HG03025 (cell line): ENCODE results near the gene SMG1.
"Not testable (repeated sequence)": the region's sequence is repeated elsewhere in the genome, so short reads cannot be mapped to it uniquely, and the experiment has no call there.

Source experiments
- ATAC-seq: cut with Tn5 transposase; IDR thresholded peaks from one replicate; pipeline ENCODE4 v1.9.1; 2021; ENCODE audit warnings: mild to moderate bottlenecking, moderate library complexity; ENCODE audit not compliant: unreplicated experiment, low FRiP score

Gene SMG1

DNA sequence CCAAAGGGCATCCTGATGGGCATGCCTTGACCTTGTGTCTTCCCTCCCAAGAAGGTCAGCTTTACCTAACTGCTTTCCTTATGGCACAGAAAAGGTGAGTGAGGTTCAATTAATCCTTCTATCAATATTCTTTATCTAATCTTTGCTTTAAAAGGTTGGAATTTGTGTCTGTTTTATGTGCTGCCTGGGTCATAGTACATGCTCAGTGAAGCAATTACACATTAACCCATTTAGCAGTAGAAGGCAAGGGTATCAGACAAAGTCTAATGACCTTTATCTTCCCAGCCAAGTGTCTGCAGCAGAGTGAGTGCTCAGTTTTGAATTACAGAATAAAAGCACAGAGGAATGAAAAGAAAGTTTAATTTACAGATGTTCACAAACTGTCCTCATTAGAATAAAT is 63.3 kb downstream of the SMG1 start:
- ATAC-seq: not testable (repeated sequence)

DNA sequence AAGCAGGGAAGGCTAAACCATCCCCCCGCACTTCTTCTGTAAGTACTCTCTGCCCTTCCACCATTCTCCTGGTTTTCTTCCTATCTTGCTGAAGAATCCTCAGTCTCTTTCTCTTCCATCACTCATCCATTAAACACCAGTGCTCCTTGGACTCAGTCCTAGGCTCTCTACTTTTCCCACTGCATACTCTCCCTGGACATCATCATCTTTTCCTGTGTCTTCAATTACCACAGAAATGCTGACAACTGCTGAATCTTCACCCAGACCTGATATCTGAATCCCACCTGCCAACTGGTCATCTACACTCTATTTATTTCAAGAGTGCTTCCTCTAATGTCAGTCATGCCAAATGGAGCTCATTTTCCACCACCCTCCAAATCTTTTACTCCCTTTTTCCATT is 71.0 kb downstream of the SMG1 start:
- ATAC-seq: no peak

- no peak for ATAC-seq
These were observed 72.5 kb downstream of the SMG1 start for GRCh38 chr16:18853694-18854093.

DNA sequence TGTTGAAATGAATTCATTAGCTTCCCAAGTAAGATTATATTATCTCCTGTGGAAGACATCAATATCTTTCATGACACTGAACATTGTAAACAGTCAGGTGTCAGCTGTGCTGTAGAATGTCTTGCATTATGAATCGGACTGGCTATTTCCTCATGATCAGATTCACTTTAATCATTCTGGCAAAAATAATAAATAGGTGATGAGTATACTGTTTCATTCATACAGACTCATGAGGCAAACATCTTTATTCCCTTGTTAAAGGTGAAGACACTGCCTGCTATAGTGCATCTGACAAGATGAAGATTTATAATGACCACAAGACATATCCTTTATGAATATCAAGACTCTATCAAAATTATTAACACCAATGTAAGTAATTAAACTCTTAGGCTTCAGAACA is 73.6 kb downstream of the SMG1 start:
- ATAC-seq: no peak

DNA sequence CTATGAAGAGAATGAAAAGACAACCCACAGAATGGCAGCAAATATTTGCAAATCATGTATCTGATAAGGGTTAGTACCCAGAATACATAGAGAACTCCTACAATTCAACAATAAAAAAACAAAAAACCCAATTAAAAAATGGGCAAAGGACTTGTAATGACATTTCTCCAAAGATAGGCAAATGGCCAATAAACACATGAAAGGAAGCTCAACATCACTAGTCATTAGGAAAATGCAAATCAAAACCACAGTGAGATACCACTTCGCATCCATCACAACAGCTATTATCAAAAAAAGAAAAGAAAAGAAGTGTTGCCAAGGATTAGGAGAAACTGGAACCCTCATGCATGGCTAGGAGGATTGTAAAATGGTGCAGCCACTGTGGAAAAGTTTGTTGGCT is 79.8 kb downstream of the SMG1 start:
- ATAC-seq: no peak

- no peak for ATAC-seq
These were observed 83.6 kb downstream of the SMG1 start for GRCh38 chr16:18842565-18842964.

DNA sequence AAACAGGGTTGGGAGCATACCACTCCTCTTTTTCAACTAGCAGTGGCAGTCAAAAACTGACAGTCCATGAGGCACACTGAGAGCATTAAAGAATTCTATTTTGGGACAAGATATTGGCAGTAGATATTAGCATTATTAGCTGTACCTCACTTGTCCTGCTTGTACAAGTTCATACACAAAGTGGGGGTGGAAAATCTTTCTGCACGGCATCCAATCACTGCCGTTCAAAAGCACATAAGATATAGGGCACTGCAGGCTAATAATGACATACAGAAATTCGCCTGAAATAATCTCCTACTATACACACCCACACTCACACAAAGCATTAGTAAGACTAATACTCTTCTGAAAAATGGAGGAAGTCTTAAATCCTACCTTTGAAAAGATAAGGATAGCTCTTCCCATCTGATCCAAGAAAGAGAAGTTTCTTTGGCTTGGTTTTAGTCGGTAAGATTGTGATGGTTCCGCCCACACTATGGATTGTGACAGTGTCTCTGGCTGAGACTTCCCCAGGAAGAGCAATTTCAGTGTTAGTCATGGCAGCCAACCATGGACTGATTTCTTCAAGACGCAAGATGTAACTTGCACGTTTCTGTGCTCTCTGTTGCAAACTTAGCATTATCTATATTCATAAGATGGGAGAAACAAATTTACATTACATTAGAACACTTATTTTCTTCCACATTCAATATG is 84.2 kb downstream of the SMG1 start:
- ATAC-seq: no peak

DNA sequence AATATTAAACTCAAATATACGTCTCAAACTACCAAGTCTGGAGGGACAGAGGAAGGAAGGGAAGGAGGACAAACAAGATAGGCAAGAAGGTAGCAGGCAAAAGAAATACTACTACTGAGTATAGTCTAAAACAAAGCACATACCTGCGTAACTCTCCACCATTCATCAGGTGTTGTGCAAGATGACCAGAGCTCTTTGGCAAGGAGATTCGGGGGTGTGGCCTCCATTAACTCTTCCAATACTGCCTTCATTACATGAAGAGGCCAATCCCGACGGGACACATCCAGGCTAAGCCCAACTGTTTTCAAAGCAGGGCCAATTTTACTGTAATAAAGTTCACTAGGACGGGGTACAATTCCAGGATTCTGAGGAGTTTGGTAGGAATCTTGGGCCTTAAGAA is 86.7 kb downstream of the SMG1 start:
- ATAC-seq: no peak

- ATAC-seq: no peak
These were observed 89.5 kb downstream of the SMG1 start for GRCh38 chr16:18836702-18837101.

- ATAC-seq: no peak
These were observed 91.3 kb downstream of the SMG1 start for GRCh38 chr16:18834864-18835263.

DNA sequence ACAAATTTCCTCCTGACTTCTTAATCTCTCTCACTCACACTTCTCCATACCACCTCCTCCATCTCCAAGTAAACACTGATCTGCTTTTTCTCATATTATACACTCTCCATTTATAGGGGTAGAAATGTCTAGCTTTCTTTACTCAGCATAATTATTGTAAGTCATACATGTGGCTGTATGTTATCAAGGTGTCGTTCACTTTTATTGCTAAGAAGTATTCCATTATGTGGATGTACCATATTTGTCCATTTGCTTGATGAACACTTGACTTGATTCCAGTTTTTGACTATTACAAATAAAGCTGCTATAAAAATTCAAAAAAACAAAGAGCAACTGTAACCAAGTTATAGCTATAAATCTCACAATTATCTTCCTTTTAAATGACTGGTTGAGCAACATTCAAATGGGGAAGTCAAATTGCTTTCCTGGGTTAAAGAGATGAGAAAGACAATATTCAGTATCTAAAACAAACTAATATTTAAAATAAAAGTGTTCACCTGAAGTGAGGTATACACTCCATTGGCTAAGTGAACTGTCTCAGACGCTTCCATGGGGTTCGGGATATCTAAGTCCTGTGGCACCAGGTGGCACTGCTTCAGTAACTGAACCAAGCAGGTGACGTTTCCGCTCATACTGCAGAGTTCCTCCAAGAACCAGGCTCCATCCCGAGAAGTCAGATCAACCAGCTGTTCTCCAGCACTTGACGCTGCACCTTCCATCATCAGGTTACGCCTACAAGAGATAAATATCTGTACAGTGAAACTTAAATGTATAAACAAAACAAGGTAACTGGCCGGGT is 92.3 kb downstream of the SMG1 start:
- ATAC-seq: no peak

DNA sequence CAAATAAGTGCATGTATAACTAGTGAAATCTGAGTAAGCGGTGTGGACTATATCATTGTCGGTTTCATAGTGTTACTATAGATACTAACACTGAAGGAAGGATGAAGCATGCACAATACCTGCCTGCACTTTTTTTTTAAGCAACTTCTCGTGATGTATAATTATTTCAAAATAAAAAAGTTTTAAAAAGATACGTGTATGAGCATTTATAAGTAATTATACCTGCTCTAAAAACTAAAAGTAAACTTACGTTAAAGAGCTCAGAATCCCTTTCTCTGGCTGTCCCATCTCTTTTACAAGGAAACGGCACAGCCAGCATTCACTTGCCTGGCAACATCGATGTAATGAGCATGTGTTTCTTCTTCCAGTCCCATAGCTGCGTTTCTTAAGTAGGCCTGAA is 93.6 kb downstream of the SMG1 start:
- no peak for ATAC-seq

DNA sequence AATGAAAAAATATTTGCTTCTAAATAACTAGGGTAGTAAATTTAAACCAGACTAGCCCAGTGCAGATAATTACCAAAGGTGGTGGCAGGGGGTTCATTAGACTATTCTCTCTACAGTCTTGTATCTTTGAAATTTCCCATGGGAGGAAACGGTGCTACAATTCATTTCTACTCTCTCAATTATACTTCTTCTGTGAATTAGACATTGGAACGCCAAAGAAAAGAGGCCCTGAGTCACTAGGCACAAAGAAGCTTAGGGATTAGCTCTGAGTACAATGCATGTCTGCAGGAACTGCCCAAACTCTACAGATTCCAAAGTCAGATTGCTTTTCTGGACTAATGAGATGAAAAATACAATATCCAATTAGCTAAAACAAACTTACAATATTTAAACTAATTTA is 94.2 kb downstream of the SMG1 start:
- ATAC-seq: no peak

DNA sequence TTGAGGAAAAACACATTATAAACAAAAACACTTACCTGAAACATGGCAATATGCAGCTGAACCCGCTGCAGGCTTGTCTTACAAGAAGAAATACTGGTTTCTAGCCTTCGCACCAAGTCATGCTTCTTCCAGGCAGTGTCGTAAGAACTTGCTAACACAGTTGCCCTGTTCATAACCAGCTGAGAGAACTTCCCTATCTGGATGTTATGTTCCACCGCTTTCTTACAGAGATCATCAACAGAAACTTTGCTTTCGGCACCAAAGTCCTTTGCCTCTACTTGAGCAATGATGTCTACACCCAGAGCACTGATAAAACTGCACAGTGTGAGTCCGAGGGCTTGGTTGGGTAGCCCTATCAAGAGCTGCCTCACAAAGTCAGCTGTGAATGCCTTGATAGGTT is 97.0 kb downstream of the SMG1 start:
- ATAC-seq: no peak

- no peak for ATAC-seq
These were observed 98.3 kb downstream of the SMG1 start for GRCh38 chr16:18827890-18828289.

GRCh38 chr16:18816286-18816685 is 109.9 kb downstream of the SMG1 start:
- no peak for ATAC-seq

DNA sequence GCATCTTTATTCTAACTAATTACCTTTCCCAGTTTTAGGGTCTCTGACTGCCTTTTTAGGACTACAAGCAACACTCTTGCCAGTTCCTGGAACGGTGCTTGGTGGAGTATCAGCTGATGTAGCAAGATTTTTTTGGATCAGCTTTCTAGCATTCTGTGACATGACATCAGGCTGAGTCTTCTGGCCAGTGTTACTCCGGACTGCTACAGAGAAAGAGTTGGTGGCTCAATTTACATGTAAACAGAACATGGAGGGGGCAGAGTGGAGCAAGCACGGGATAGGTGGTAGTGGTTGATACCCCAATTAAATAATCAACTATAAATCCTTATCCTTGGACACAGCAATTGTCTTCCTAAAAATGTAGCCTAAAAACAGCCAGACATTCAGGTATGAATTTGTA is 114.3 kb downstream of the SMG1 start:
- ATAC-seq: no peak

DNA sequence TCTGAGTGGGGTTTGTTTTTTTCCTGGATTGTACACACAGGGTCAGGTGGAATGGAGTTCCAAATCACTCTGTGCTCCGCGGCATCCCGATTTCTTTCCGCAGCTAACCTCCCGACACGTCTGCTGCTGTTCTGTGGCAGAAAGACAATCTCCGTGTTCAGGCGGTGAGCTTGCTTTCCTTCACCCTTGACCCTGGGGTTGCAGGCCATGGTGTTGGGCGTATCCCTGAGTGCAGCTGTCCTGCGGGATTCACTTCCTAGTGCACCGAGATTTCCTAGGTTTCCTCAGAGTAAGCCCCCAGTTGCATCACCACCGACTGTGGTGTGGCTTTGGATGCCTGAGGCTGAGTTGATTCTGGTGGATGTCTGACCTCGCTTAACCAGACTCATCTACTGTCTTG is 117.0 kb downstream of the SMG1 start:
- ATAC-seq: no peak

DNA sequence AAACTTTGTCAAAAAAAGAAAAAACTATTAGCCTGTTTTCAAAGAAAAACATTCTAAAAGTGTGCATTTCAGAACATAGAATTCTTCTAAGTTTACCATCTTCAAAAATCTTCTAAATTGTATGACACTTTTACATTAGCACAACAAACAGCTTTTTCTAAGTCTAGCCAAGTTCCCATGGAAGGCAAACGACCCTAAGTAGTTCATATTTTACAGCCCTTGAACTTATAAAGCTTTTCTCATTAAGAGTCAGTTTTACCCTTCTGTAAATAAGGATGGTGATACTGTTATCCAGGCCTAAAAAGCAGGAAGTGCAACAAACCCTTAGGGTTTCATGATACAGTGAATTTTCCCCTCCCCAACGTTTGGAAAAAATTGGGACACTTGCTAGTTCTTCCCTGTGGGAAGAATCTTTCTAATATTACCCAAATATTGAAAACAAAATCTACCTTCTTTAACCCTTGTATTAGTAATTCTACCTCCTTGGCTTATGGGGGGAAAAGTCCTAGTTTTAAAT is 120.9 kb downstream of the SMG1 start:
- ATAC-seq: no peak

DNA sequence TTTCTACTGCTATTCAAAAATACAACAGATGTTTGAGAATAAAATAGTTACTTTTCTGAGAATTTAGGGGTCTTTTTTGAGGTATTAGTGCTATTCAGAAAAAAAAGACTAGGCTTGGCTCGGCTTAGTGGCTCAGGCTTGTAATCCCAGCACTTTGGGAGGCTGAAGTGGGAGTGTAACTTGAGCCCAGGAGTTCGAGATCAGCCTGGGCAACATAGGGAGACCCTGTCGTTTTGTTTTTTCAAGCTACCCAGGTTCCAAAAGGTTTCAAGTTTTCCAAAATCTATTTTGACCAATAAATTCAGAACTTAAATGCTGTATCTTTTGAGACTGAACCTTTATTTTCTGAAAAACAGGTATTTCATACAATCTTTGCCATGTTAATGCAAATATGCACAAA is 121.7 kb downstream of the SMG1 start:
- no peak for ATAC-seq

GRCh38 chr16:18803569-18804462 is 122.4 kb downstream of the SMG1 start:
- no peak for ATAC-seq
